Osteoblast (primary cell): Measurements from ENCODE around the gene CIB4. TPM values are rescaled to one million over a fixed set of nuclear protein-coding genes. Genes with fewer than 3 reads are reported as not detected.

Experiments used
- DNase-seq: peaks from one replicate; pipeline ENCODE4 v3.0.0; 2011; ENCODE audit warnings: low spot score, mixed read lengths; ENCODE audit not compliant: insufficient read length; ENCODE audit errors: missing footprints
- H2AFZ ChIP-seq: 2 replicates; pipeline ENCODE4 v1.6.0; 2011; ENCODE audit warnings: mild to moderate bottlenecking, low read length
- H3K27ac ChIP-seq: 2 replicates; pipeline ENCODE4 v1.5.1; 2011; ENCODE audit warnings: mild to moderate bottlenecking, low read depth, low read length, moderate library complexity
- H3K27me3 ChIP-seq: 2 replicates; pipeline ENCODE4 v1.6.0; 2012; ENCODE audit warnings: mild to moderate bottlenecking, control low read depth, inconsistent platforms, low read length, moderate library complexity; ENCODE audit not compliant: insufficient read depth
- H3K36me3 ChIP-seq: 2 replicates; pipeline ENCODE4 v1.5.1; 2011; ENCODE audit warnings: mild to moderate bottlenecking, low read length, control low read depth, moderate library complexity; ENCODE audit not compliant: insufficient read depth
- H3K4me1 ChIP-seq: 2 replicates; pipeline ENCODE4 v1.5.1; 2011; ENCODE audit warnings: mild to moderate bottlenecking, low read length, control low read depth, moderate library complexity; ENCODE audit not compliant: insufficient read depth
- H3K4me2 ChIP-seq: 2 replicates; pipeline ENCODE4 v1.6.0; 2011; ENCODE audit warnings: mild to moderate bottlenecking, low read length; ENCODE audit not compliant: insufficient read depth
- H3K4me3 ChIP-seq: fragments of 200-600 bp; sonication (generic); 3 replicates; pipeline ENCODE4 v1.5.1; 2012; ENCODE audit warnings: mild to moderate bottlenecking, low read length, inconsistent platforms; ENCODE audit not compliant: insufficient read depth
- H3K79me2 ChIP-seq: 2 replicates; pipeline ENCODE4 v1.6.0; 2012; ENCODE audit warnings: mild to moderate bottlenecking, low read length, control low read depth, inconsistent platforms; ENCODE audit not compliant: insufficient read depth
- H3K9me3 ChIP-seq: 2 replicates; pipeline ENCODE4 v1.5.1; 2011; ENCODE audit warnings: low read depth, low read length, control low read depth
- H4K20me1 ChIP-seq: 2 replicates; pipeline ENCODE4 v1.6.0; 2012; ENCODE audit warnings: mild to moderate bottlenecking, low read length, control low read depth; ENCODE audit not compliant: insufficient read depth
- total RNA-seq: library from RNA; depleted of rRNA; stranded (reverse); fragments of >200 nt; gene quantifications from 2 replicates; pipeline ENCODE4 v1.2.3, GENCODE V29; 2012
- TF ChIP-seq, protein P1 (sequence below): IDR thresholded peaks from 2 replicates; pipeline ENCODE4 v1.5.1; 2011; ENCODE audit warnings: mild to moderate bottlenecking, low read depth, low read length, moderate library complexity; ENCODE audit errors: extremely low read depth

CIB4 gene
- total RNA-seq, 1 donor: not detected

DNA sequence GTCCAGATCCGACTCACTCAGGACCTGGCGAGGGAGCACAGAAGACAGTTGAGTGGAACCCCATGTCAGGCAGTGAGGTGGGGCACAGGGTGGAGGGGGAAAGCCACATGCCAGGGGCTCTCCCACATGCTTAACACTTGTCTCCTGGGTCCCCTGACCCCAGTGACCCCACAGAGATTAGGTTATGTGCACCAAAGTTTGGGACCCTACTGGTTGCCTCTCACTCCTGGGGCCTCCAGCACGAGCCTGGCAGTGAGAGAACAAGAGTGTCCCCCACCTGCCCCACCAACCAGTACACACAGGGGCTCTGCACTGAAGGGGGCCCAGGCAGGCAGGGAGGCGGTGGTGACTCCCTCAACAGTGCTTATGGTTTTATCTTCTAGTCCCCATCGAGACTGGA lies 58.3 kb downstream of the CIB4 start:
- H3K4me2 ChIP-seq: no peak overlapping the region
- DNase-seq: no peak
- TF ChIP-seq, protein P1, sequence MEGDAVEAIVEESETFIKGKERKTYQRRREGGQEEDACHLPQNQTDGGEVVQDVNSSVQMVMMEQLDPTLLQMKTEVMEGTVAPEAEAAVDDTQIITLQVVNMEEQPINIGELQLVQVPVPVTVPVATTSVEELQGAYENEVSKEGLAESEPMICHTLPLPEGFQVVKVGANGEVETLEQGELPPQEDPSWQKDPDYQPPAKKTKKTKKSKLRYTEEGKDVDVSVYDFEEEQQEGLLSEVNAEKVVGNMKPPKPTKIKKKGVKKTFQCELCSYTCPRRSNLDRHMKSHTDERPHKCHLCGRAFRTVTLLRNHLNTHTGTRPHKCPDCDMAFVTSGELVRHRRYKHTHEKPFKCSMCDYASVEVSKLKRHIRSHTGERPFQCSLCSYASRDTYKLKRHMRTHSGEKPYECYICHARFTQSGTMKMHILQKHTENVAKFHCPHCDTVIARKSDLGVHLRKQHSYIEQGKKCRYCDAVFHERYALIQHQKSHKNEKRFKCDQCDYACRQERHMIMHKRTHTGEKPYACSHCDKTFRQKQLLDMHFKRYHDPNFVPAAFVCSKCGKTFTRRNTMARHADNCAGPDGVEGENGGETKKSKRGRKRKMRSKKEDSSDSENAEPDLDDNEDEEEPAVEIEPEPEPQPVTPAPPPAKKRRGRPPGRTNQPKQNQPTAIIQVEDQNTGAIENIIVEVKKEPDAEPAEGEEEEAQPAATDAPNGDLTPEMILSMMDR: no peak
- no peaks in the 10 kb centered on the region for H4K20me1 ChIP-seq
- no peaks in the 10 kb centered on the region for H3K36me3 ChIP-seq
- H3K27ac ChIP-seq: no peak overlapping the region
- no peaks in the 10 kb centered on the region for H3K9me3 ChIP-seq
- no peak overlapping the region for H2AFZ ChIP-seq
- H3K79me2 ChIP-seq: no peaks in the 10 kb centered on the region
- H3K4me1 ChIP-seq: no peaks in the 10 kb centered on the region
- peaks cover 90% of the 10 kb centered on the region for H3K27me3 ChIP-seq
- no peak overlapping the region for H3K4me3 ChIP-seq

GRCh38 chr2:26581991-26582842 lies 58.9 kb downstream of the CIB4 start:
- no peaks in the 10 kb centered on the region for H3K4me1 ChIP-seq
- no peaks in the 10 kb centered on the region for H3K36me3 ChIP-seq
- H3K4me3 ChIP-seq: no peak overlapping the region
- no peaks in the 10 kb centered on the region for H4K20me1 ChIP-seq
- H3K4me2 ChIP-seq: no peak overlapping the region
- peaks cover 85% of the 10 kb centered on the region for H3K27me3 ChIP-seq
- H3K79me2 ChIP-seq: no peaks in the 10 kb centered on the region
- no peak for DNase-seq
- TF ChIP-seq, protein P1: no peak
- H3K27ac ChIP-seq: no peak overlapping the region
- no peak overlapping the region for H2AFZ ChIP-seq
- no peaks in the 10 kb centered on the region for H3K9me3 ChIP-seq

DNA sequence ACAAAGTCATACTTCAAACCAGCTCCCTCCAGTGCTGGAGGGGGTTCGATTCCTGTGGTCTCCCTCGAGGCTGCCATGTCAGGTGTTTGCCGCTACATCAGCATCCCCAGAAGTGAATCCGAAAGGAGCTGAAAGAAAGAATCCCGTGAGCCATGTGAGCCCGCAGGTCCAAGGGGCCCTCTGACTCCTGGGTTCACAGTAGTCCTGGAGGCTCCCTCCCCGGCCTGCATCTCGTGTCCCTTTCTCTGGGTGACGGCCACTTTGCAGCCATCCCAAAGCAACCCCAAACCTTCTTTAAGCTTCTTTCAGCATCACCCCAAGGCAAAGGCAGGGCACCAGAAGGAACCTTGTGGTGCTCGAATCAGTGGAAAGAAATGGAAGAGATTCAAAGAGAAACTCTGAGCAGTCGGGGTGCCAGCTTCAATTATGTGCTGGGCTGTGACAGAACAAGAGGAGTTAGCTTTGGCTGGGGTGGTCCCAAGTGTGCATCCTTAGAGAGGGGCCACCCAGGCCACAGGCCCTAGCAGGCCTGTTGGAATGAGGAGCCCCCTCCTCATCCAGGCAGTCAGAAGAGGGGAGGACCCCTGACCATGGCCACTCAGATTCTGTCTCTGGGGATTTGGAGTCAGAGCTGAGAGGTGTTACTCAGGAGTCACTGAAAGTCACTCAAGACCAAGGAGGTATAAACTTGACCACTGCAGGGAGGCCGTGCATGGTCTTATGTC lies 59.7 kb downstream of the CIB4 start:
- H3K36me3 ChIP-seq: no peaks in the 10 kb centered on the region
- H3K4me2 ChIP-seq: no peak overlapping the region
- no peaks in the 10 kb centered on the region for H3K79me2 ChIP-seq
- no peak overlapping the region for H3K4me3 ChIP-seq
- no peak overlapping the region for H2AFZ ChIP-seq
- no peaks in the 10 kb centered on the region for H3K4me1 ChIP-seq
- H3K27me3 ChIP-seq: peaks cover 79% of the 10 kb centered on the region
- H4K20me1 ChIP-seq: no peaks in the 10 kb centered on the region
- H3K27ac ChIP-seq: no peak overlapping the region
- DNase-seq: peak; percentile 66
- TF ChIP-seq, protein P1: no peak
- no peaks in the 10 kb centered on the region for H3K9me3 ChIP-seq

DNA sequence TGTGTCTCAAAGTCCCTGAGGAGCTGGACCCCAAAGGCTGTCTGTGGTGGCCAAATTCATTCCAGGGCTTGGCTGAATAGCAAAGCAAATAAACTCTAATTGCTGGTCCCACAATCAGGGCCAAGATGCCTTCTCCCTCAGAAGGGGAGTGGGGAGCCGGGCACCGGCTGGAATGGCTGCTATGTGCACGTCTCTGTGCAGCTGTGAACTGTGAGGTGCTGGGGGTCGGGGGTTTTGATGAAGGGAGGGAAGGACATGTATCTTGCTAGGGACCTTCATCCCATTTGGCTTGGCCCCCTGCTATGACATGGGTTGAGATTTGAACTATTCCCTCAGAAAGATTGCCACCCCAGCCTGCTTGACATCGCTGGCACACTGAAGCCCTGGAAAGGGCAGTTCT lies 60.4 kb downstream of the CIB4 start:
- peak; percentile 3 for DNase-seq
- Histone ChIP-seq H3K4me3 (no peak overlapping the region), H3K27me3 (peaks cover 73% of the 10 kb centered on the region), H2AFZ (no peak overlapping the region), H3K79me2 (no peaks in the 10 kb centered on the region), H4K20me1 (no peaks in the 10 kb centered on the region), H3K27ac (no peak overlapping the region), H3K4me2 (no peak overlapping the region), H3K9me3 (no peaks in the 10 kb centered on the region), H3K36me3 (no peaks in the 10 kb centered on the region), H3K4me1 (no peaks in the 10 kb centered on the region)
- TF ChIP-seq, protein P1: no peak
